HepG2 (cell line): ENCODE results near the gene BIRC3. TPM values are rescaled to one million over a fixed set of nuclear protein-coding genes. Genes with fewer than 3 reads are reported as not detected.

Experiments used
- ATAC-seq: fragments of 200-7000 bp; cut with Tn5 transposase; 3 replicates; pipeline ENCODE4 v1.9.1; 2020; ENCODE audit warnings: mild to moderate bottlenecking, moderate library complexity
- BruUV-seq: library from RNA; stranded (reverse); fragments of 400-500 nt; replicated peaks from 2 replicates; lab custom pipeline; 2021; lab: Mats Ljungman, UMichigan
- CTCF ChIA-PET: fragments of 300-600 bp; formaldehyde crosslinking; extraction: SDS; loops from one replicate; lab custom pipeline; 2021; ENCODE audit warnings: low total read pairs, inconsistent platforms, low intra/inter-chr PET ratio; lab: Yijun Ruan, JAX
- POLR2A ChIA-PET: fragments of 350-600 bp; sonication (Branson Sonifier 250); formaldehyde crosslinking; loops from one replicate; lab custom pipeline; 2020; ENCODE audit warnings: antibody characterized with exemption, inconsistent platforms; lab: Yijun Ruan, JAX
- DNase-seq: peaks from one replicate; pipeline ENCODE4 v3.0.0-alpha.2; 2015; ENCODE audit warnings: low spot score
- FAIRE-seq: peaks from 3 replicates; lab custom pipeline; 2011; peaks lifted over from hg19 to GRCh38; lab: Jason Lieb, UNC
- H2AFZ ChIP-seq: one replicate; pipeline ENCODE4 v1.6.1; 2011; ENCODE audit warnings: low read length, inconsistent platforms
- H3K27ac ChIP-seq: fragments of 300-600 bp; 3 replicates; pipeline ENCODE4 v1.8.0; 2011; ENCODE audit warnings: mixed run types, mild to moderate bottlenecking, mixed read lengths, low read length, inconsistent platforms; ENCODE audit not compliant: insufficient read depth; ENCODE audit errors: extremely low read length
- H3K27me3 ChIP-seq, 2 experiments: fragments of 200-600 bp in 1 of 2; 2 replicates in 1 of 2; 3 replicates in 1 of 2; pipeline versions ENCODE4 v1.6.0 to v1.8.0; 2011; ENCODE audit warnings: low read length in 2 of 2, mild to moderate bottlenecking in 2 of 2, moderate library complexity in 2 of 2, inconsistent platforms in 1 of 2; ENCODE audit not compliant: insufficient read depth in 2 of 2, control insufficient read depth in 1 of 2
- H3K36me3 ChIP-seq, 2 experiments: fragments of 200-600 bp in 1 of 2; replicated peaks in 1 of 2; 2 replicates in 1 of 2; 3 replicates in 1 of 2; pipeline versions ENCODE4 v1.5.1 to v1.8.0; 2011; ENCODE audit warnings: low read length in 2 of 2, inconsistent platforms in 1 of 2; ENCODE audit not compliant: insufficient read depth in 2 of 2, control insufficient read depth in 1 of 2
- H3K4me1 ChIP-seq: 2 replicates; pipeline ENCODE4 v1.5.1; 2012; ENCODE audit warnings: low read length, inconsistent platforms; ENCODE audit not compliant: insufficient read depth
- H3K4me2 ChIP-seq: 2 replicates; pipeline ENCODE4 v1.6.0; 2011; ENCODE audit warnings: low read depth, low read length, inconsistent platforms
- H3K4me3 ChIP-seq, 3 experiments: fragments of 200-600 bp in 1 of 3; sonication (generic), shearing (Covaris generic) in 1 of 3; replicated peaks in 1 of 3; 2 replicates each; pipeline ENCODE4 v1.5.1; 2011 to 2016; ENCODE audit warnings: low read length in 3 of 3, inconsistent platforms in 2 of 3, low read depth in 2 of 3, mild to moderate bottlenecking in 2 of 3, control low read depth in 1 of 3, mixed read lengths in 1 of 3; ENCODE audit not compliant: insufficient read depth in 1 of 3
- H3K79me2 ChIP-seq: one replicate; pipeline ENCODE4 v1.6.1; 2011; ENCODE audit warnings: low read length, inconsistent platforms; ENCODE audit not compliant: insufficient read depth
- H3K9ac ChIP-seq: 2 replicates; pipeline ENCODE4 v1.6.0; 2011; ENCODE audit warnings: mild to moderate bottlenecking, low read depth, low read length, inconsistent platforms; ENCODE audit not compliant: insufficient read depth
- H3K9me3 ChIP-seq: 2 replicates; pipeline ENCODE4 v1.5.1; 2012; ENCODE audit warnings: mild to moderate bottlenecking, low read length
- H4K20me1 ChIP-seq: 2 replicates; pipeline ENCODE4 v1.6.0; 2011; ENCODE audit warnings: inconsistent platforms, mild to moderate bottlenecking, low read length, moderate library complexity; ENCODE audit not compliant: insufficient read depth
- ARNT2 ChIP-seq: sonication (generic); formaldehyde crosslinking; IDR thresholded peaks from 2 replicates; pipeline ENCODE4 v1.8.0; 2022; ENCODE audit warnings: mild to moderate bottlenecking, low read depth, missing genetic modification reagents, moderate library complexity
- CHD4 ChIP-seq: fragments of 200-600 bp; sonication (generic); IDR thresholded peaks from 2 replicates; pipeline ENCODE4 v1.7.0; 2017; ENCODE audit warnings: mild to moderate bottlenecking, low read length, borderline replicate concordance
- PAX8 ChIP-seq: sonication (generic); formaldehyde crosslinking; IDR thresholded peaks from 2 replicates; pipeline ENCODE4 v1.8.0; 2022; ENCODE audit warnings: mild to moderate bottlenecking, missing genetic modification reagents, borderline replicate concordance
- TEAD3 ChIP-seq: optimal IDR thresholded peaks from 2 replicates; pipeline ENCODE3; 2016; ENCODE audit warnings: borderline replicate concordance
- ZEB1 ChIP-seq: IDR thresholded peaks from 2 replicates; pipeline ENCODE4 v1.6.1; 2012; ENCODE audit warnings: mild to moderate bottlenecking, low read depth, inconsistent platforms; ENCODE audit not compliant: insufficient replicate concordance
- ZNF337 ChIP-seq: sonication (generic); formaldehyde crosslinking; IDR thresholded peaks from 2 replicates; pipeline ENCODE4 v1.5.1; 2020; ENCODE audit warnings: missing genetic modification reagents, low read depth, mild to moderate bottlenecking, borderline replicate concordance
- ZNF674 ChIP-seq: sonication (generic); formaldehyde crosslinking; IDR thresholded peaks from 2 replicates; pipeline ENCODE4 v1.5.0; 2020; ENCODE audit warnings: low read depth, mild to moderate bottlenecking, missing genetic modification reagents
- ZNF816 ChIP-seq: sonication (generic); formaldehyde crosslinking; IDR thresholded peaks from 2 replicates; pipeline ENCODE4 v1.8.0; 2022; ENCODE audit warnings: missing genetic modification reagents, mild to moderate bottlenecking, borderline replicate concordance
- ZSCAN31 ChIP-seq: sonication (generic); formaldehyde crosslinking; IDR thresholded peaks from 2 replicates; pipeline ENCODE4 v1.5.0; 2020; ENCODE audit warnings: low read depth, mild to moderate bottlenecking, missing genetic modification reagents
- WGBS: methylation state at CpG from one replicate; pipeline ENCODE4 v1.1.6; 2017; ENCODE audit warnings: low lambda C conversion rate; 5-methylcytosine and 5-hydroxymethylcytosine counted together
- in situ Hi-C: cut with HindIII; loops from 2 replicates; pipeline ENCODE4 v1.10.0; 2017; ENCODE audit warnings: low pct_unique_long_range_greater_than_20kb; ENCODE audit not compliant: extremely low pct_ligation_motif_present
- intact Hi-C: fragments of 100-400 bp; cut with micrococcal nuclease; formaldehyde crosslinking; loops from one replicate; pipeline ENCODE4 v1.10.0; 2022; ENCODE audit not compliant: unreplicated experiment
- polyA plus RNA-seq, 8 experiments: library from polyadenylated mRNA; depleted of rRNA in 3 of 8; stranded (reverse) in 7 of 8; unstranded in 1 of 8; fragments of >200 nt; fragmentation: Illumina TruSeq in 4 of 8; extraction: Trizol in 4 of 8; gene quantifications; 2 replicates each; pipeline versions ENCODE4 v1.2.1 to v1.2.3, GENCODE V29; 2011 to 2016; ENCODE audit warnings: low read depth in 4 of 8, missing spikeins in 1 of 8, mixed read lengths in 1 of 8; ENCODE audit not compliant: insufficient read depth in 1 of 8
- total RNA-seq, 5 experiments: library from RNA; depleted of rRNA; stranded (reverse); fragments of >200 nt; fragmentation: Illumina TruSeq; extraction: Trizol; gene quantifications; 2 replicates each; pipeline ENCODE4 v1.2.3, GENCODE V29; 2016; ENCODE audit warnings: low read depth in 1 of 5
- TF ChIP-seq, protein P1 (sequence below): sonication (generic); formaldehyde crosslinking; IDR thresholded peaks from 2 replicates; pipeline ENCODE4 v1.8.1; 2022; ENCODE audit warnings: low read depth, mild to moderate bottlenecking, missing genetic modification reagents
- TF ChIP-seq, protein P2 (sequence below): sonication (generic); formaldehyde crosslinking; IDR thresholded peaks from 2 replicates; pipeline ENCODE4 v1.5.0; 2020; ENCODE audit warnings: missing genetic modification reagents
- TF ChIP-seq, protein P3 (sequence below): sonication (generic); formaldehyde crosslinking; IDR thresholded peaks from 2 replicates; pipeline ENCODE4 v1.4.0; 2020; ENCODE audit warnings: mild to moderate bottlenecking, missing genetic modification reagents

The BIRC3 gene
- total and polyA plus RNA-seq, 2 of the 13 experiments (the other 11 are each of a cell fraction or from before 2014, with no cell fraction given): 0.41 to 4.2 TPM

DNA sequence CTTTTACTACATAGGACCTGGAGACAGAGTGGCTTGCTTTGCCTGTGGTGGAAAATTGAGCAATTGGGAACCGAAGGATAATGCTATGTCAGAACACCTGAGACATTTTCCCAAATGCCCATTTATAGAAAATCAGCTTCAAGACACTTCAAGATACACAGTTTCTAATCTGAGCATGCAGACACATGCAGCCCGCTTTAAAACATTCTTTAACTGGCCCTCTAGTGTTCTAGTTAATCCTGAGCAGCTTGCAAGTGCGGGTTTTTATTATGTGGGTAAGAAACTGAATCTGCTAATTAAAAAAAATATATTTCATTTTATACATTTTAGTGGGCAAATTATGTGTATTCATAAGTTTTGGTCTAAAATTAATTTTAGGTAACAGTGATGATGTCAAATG lies 7.8 kb downstream of the BIRC3 start:
- no peak for FAIRE-seq
- no peaks in the 10 kb centered on the region for H3K4me1 ChIP-seq
- TF ChIP-seq ZSCAN31 (no peak), ZEB1 (no peak), ARNT2 (CRISPR knock-in tag) (no peak), CHD4 (no peak), ZNF816 (no peak), PAX8 (CRISPR knock-in tag) (no peak), TEAD3 (no peak), ZNF674 (no peak), ZNF337 (CRISPR knock-in tag) (no peak)
- TF ChIP-seq, protein P1, sequence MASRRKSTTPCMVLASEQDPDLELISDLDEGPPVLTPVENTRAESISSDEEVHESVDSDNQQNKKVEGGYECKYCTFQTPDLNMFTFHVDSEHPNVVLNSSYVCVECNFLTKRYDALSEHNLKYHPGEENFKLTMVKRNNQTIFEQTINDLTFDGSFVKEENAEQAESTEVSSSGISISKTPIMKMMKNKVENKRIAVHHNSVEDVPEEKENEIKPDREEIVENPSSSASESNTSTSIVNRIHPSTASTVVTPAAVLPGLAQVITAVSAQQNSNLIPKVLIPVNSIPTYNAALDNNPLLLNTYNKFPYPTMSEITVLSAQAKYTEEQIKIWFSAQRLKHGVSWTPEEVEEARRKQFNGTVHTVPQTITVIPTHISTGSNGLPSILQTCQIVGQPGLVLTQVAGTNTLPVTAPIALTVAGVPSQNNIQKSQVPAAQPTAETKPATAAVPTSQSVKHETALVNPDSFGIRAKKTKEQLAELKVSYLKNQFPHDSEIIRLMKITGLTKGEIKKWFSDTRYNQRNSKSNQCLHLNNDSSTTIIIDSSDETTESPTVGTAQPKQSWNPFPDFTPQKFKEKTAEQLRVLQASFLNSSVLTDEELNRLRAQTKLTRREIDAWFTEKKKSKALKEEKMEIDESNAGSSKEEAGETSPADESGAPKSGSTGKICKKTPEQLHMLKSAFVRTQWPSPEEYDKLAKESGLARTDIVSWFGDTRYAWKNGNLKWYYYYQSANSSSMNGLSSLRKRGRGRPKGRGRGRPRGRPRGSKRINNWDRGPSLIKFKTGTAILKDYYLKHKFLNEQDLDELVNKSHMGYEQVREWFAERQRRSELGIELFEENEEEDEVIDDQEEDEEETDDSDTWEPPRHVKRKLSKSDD (CRISPR knock-in tag): no peak
- TF ChIP-seq, protein P2, sequence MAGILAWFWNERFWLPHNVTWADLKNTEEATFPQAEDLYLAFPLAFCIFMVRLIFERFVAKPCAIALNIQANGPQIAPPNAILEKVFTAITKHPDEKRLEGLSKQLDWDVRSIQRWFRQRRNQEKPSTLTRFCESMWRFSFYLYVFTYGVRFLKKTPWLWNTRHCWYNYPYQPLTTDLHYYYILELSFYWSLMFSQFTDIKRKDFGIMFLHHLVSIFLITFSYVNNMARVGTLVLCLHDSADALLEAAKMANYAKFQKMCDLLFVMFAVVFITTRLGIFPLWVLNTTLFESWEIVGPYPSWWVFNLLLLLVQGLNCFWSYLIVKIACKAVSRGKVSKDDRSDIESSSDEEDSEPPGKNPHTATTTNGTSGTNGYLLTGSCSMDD (CRISPR knock-in tag): no peak
- TF ChIP-seq, protein P3, sequence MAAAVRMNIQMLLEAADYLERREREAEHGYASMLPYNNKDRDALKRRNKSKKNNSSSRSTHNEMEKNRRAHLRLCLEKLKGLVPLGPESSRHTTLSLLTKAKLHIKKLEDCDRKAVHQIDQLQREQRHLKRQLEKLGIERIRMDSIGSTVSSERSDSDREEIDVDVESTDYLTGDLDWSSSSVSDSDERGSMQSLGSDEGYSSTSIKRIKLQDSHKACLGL (CRISPR knock-in tag): no peak

More for the DNA sequence above, 7.8 kb downstream of the BIRC3 start:
- no peak overlapping the region for H3K9ac ChIP-seq
- H3K27ac ChIP-seq: no peak overlapping the region
- BruUV-seq: no TSS peak
- H3K36me3 ChIP-seq: no peaks in the 10 kb centered on the region
- POLR2A ChIA-PET: no interaction called here
- in situ Hi-C loops (no loop called here), intact Hi-C loops (no loop called here)
- no peaks in the 10 kb centered on the region for H3K27me3 ChIP-seq
- CTCF ChIA-PET: no interaction called here
- no peak overlapping the region for H2AFZ ChIP-seq
- no peaks in the 10 kb centered on the region for H4K20me1 ChIP-seq
- H3K4me3 ChIP-seq: no peak overlapping the region
- WGBS: 86% methylated on average over 3 of the region's 3 CpGs
- ATAC-seq (no peak), DNase-seq (no peak)
- H3K4me2 ChIP-seq: no peak overlapping the region
- H3K79me2 ChIP-seq: no peaks in the 10 kb centered on the region
- H3K9me3 ChIP-seq: no peaks in the 10 kb centered on the region
